Fibroblast of lung (primary cell): ENCODE results near the gene LRFN2. TPM values are rescaled to one million over a fixed set of nuclear protein-coding genes. Genes with fewer than 3 reads are reported as not detected.

Source experiments
- DNase-seq, 2 donors: peaks; one replicate each; pipeline versions ENCODE4 v3.0.0 to v3.0.0-alpha.2; 2010; ENCODE audit warnings: low read depth in 2 of 2
- H2AFZ ChIP-seq: 2 replicates; pipeline ENCODE4 v1.5.1; 2012; ENCODE audit warnings: low read length, control low read depth, inconsistent platforms
- H3K27ac ChIP-seq: 2 replicates; pipeline ENCODE4 v1.5.1; 2011; ENCODE audit warnings: low read length, control low read depth; ENCODE audit not compliant: insufficient read depth
- H3K27me3 ChIP-seq: 2 replicates; pipeline ENCODE4 v1.5.1; 2011; ENCODE audit warnings: mild to moderate bottlenecking, low read length; ENCODE audit not compliant: control insufficient read depth, insufficient read depth
- H3K36me3 ChIP-seq: 2 replicates; pipeline ENCODE4 v1.5.1; 2011; ENCODE audit warnings: low read length; ENCODE audit not compliant: control insufficient read depth, insufficient read depth
- H3K4me1 ChIP-seq: 2 replicates; pipeline ENCODE4 v1.5.1; 2011; ENCODE audit warnings: low read length; ENCODE audit not compliant: control insufficient read depth, insufficient read depth; ENCODE audit errors: extremely low read depth
- H3K4me2 ChIP-seq: 2 replicates; pipeline ENCODE4 v1.5.1; 2011; ENCODE audit warnings: low read length, control low read depth; ENCODE audit not compliant: insufficient read depth; ENCODE audit errors: extremely low read depth
- H3K4me3 ChIP-seq, 4 experiments: fragments of 200-600 bp in 1 of 4; sonication (generic) in 1 of 4; replicated peaks in 1 of 4; 2 replicates each; pipeline ENCODE4 v1.5.1; 2011 to 2016; ENCODE audit warnings: low read length in 4 of 4, low read depth in 3 of 4, mild to moderate bottlenecking in 3 of 4, control low read depth in 2 of 4, inconsistent platforms in 1 of 4, mixed read lengths in 1 of 4; ENCODE audit not compliant: insufficient read depth in 1 of 4; ENCODE audit errors: control extremely low read depth in 1 of 4
- H3K79me2 ChIP-seq: 2 replicates; pipeline ENCODE4 v1.5.1; 2012; ENCODE audit warnings: mild to moderate bottlenecking, low read length, inconsistent platforms; ENCODE audit not compliant: control insufficient read depth, insufficient read depth
- H3K9ac ChIP-seq: 2 replicates; pipeline ENCODE4 v1.5.1; 2011; ENCODE audit warnings: mild to moderate bottlenecking, low read length, control low read depth; ENCODE audit not compliant: insufficient read depth
- H3K9me3 ChIP-seq: 2 replicates; pipeline ENCODE4 v1.5.1; 2012; ENCODE audit warnings: low read depth, low read length; ENCODE audit not compliant: control insufficient read depth, insufficient read depth
- H4K20me1 ChIP-seq: 2 replicates; pipeline ENCODE4 v1.5.1; 2011; ENCODE audit warnings: low read length; ENCODE audit not compliant: control insufficient read depth, insufficient read depth; ENCODE audit errors: extremely low read depth
- EZH2 ChIP-seq: IDR thresholded peaks from 2 replicates; pipeline ENCODE4 v1.5.1; 2012; ENCODE audit warnings: low read length, control low read depth, mild to moderate bottlenecking; ENCODE audit errors: missing control alignments
- polyA plus RNA-seq, 2 donors: library from polyadenylated mRNA; depleted of rRNA in 1 of 2; stranded (reverse) in 1 of 2; unstranded in 1 of 2; fragments of >200 nt; gene quantifications; 2 replicates each; pipeline ENCODE4 v1.2.1, GENCODE V29; 2011 to 2012; ENCODE audit warnings: missing spikeins in 1 of 2
- total RNA-seq: library from RNA; depleted of rRNA; stranded (reverse); fragments of >200 nt; gene quantifications from 2 replicates; pipeline ENCODE4 v1.2.1, GENCODE V29; 2014
- TF ChIP-seq, protein P1 (sequence below), 2 donors: IDR thresholded peaks in 1 of 2; conservative IDR thresholded peaks in 1 of 2; 1 replicate in 1 of 2; 2 replicates in 1 of 2; pipeline ENCODE4 v1.5.1; 2011 to 2012; ENCODE audit warnings: low read length in 2 of 2, control low read depth in 1 of 2, inconsistent platforms in 1 of 2, low read depth in 1 of 2, mild to moderate bottlenecking in 1 of 2

The LRFN2 gene
- total and polyA plus RNA-seq, 2 donors (not counting 1 experiment from before 2014, with no cell fraction given): not detected

DNA sequence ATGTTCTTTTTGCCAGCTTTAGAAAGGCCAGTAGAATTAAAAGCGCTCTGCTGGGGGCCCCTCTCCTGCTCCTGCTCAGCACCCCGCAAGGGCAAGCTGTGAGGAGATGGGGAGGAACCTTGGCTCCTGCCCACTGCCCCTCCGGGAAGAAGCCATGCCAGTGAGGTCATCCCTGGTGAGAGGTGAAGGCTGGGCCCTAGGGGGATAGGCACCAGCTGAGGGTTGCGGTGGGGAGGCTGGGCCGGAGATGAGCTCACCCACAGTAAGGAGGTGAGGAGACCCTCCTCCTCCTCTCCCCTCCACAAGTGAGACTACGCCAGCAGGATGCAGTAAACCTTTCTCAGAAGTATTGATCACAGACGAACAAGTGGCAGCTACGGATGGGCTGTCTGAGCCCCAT lies 32.1 kb downstream of the LRFN2 start:
- H3K27ac ChIP-seq: no peak overlapping the region
- no peaks in the 10 kb centered on the region for H4K20me1 ChIP-seq
- no peak overlapping the region for H2AFZ ChIP-seq
- H3K79me2 ChIP-seq: no peaks in the 10 kb centered on the region
- H3K4me3 ChIP-seq: no peak overlapping the region
- H3K36me3 ChIP-seq: no peaks in the 10 kb centered on the region
- no peak for DNase-seq
- no peaks in the 10 kb centered on the region for H3K9me3 ChIP-seq
- no peak overlapping the region for H3K9ac ChIP-seq
- no peak overlapping the region for H3K4me2 ChIP-seq
- no peak for TF ChIP-seq EZH2
- TF ChIP-seq, protein P1, sequence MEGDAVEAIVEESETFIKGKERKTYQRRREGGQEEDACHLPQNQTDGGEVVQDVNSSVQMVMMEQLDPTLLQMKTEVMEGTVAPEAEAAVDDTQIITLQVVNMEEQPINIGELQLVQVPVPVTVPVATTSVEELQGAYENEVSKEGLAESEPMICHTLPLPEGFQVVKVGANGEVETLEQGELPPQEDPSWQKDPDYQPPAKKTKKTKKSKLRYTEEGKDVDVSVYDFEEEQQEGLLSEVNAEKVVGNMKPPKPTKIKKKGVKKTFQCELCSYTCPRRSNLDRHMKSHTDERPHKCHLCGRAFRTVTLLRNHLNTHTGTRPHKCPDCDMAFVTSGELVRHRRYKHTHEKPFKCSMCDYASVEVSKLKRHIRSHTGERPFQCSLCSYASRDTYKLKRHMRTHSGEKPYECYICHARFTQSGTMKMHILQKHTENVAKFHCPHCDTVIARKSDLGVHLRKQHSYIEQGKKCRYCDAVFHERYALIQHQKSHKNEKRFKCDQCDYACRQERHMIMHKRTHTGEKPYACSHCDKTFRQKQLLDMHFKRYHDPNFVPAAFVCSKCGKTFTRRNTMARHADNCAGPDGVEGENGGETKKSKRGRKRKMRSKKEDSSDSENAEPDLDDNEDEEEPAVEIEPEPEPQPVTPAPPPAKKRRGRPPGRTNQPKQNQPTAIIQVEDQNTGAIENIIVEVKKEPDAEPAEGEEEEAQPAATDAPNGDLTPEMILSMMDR (conservative IDR thresholded peaks at IDR 0.05 in 1 of 2, IDR thresholded peaks at IDR 0.05 in 1 of 2; ENCODE audit: low read depth in 1 of 2, low read length in 2 of 2): no peak
- no peaks in the 10 kb centered on the region for H3K4me1 ChIP-seq
- no peaks in the 10 kb centered on the region for H3K27me3 ChIP-seq

DNA sequence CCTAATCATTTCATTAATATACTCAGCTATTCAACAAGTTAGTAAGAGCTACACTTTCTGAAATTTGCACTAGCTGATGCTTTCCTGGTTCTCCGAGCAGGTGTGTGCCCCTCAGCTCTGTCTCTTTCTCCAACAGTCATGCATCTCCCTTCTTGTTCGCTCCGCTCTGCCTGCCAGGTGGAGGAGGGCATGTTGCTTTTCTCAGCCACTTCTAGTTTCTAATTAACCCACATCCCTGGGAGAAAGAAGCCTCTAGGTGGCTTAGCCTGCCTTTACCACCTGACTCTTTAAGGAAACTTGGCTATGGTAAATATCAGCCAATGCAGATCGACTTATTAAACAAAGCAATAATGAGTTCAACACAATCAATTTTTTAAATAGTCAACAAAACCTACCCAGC lies 34.2 kb downstream of the LRFN2 start:
- Histone ChIP-seq H3K79me2 (no peaks in the 10 kb centered on the region), H3K4me3 (no peak overlapping the region), H3K27ac (no peak overlapping the region), H3K36me3 (no peaks in the 10 kb centered on the region), H3K4me1 (no peaks in the 10 kb centered on the region), H3K27me3 (no peaks in the 10 kb centered on the region), H3K9me3 (no peaks in the 10 kb centered on the region), H3K4me2 (no peak overlapping the region), H4K20me1 (no peaks in the 10 kb centered on the region), H2AFZ (no peak overlapping the region), H3K9ac (no peak overlapping the region)
- TF ChIP-seq, protein P1 (conservative IDR thresholded peaks at IDR 0.05 in 1 of 2, IDR thresholded peaks at IDR 0.05 in 1 of 2; ENCODE audit: low read depth in 1 of 2, low read length in 2 of 2): no peak
- TF ChIP-seq EZH2: no peak
- DNase-seq: no peak

DNA sequence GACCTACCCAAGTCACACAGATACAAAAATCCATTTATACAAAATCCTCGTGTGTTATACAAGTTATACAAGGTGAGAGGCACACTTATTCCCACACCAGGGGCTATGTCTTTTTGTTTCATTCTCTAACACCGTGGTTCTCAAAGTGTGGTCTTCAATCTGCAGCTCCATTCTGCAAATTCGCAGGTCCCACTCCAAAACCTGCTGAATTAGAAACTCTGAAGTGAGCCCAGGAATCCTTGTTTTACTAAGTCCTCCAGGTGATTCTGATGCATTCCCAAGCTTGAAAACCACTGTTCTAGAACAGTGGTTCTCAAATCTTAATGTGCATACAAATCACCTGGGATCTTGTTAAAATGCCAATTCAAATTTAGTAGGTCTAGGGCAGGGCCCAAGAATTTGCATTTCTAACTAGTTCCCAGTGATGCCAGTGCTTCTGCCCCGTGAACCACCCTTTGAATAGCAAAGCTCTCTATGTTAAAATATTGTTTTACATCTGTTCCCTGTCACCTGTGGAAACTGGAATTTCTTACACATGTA lies 35.1 kb downstream of the LRFN2 start:
- H3K27ac ChIP-seq: no peak overlapping the region
- H3K4me2 ChIP-seq: no peak overlapping the region
- H2AFZ ChIP-seq: no peak overlapping the region
- no peaks in the 10 kb centered on the region for H4K20me1 ChIP-seq
- H3K36me3 ChIP-seq: no peaks in the 10 kb centered on the region
- H3K9ac ChIP-seq: no peak overlapping the region
- DNase-seq: no peak
- no peaks in the 10 kb centered on the region for H3K4me1 ChIP-seq
- H3K4me3 ChIP-seq: no peak overlapping the region
- H3K79me2 ChIP-seq: no peaks in the 10 kb centered on the region
- TF ChIP-seq, protein P1 (conservative IDR thresholded peaks at IDR 0.05 in 1 of 2, IDR thresholded peaks at IDR 0.05 in 1 of 2; ENCODE audit: low read depth in 1 of 2, low read length in 2 of 2): no peak
- no peak for TF ChIP-seq EZH2
- no peaks in the 10 kb centered on the region for H3K9me3 ChIP-seq
- no peaks in the 10 kb centered on the region for H3K27me3 ChIP-seq
